H1 (cell line): ENCODE results near the gene TDP2. TPM values are rescaled to one million over a fixed set of nuclear protein-coding genes. Genes with fewer than 3 reads are reported as not detected.

ENCODE experiments used
- CTCF ChIA-PET: fragments of 300-600 bp; sonication (Branson Sonifier 250); formaldehyde crosslinking; loops from one replicate; lab custom pipeline; 2021; ENCODE audit not compliant: partially characterized antibody; lab: Charles Lee
- POLR2A ChIA-PET: fragments of 300-600 bp; sonication (Branson Sonifier 250); formaldehyde crosslinking; loops from one replicate; lab custom pipeline; 2021; ENCODE audit warnings: inconsistent platforms; ENCODE audit not compliant: partially characterized antibody; lab: Charles Lee
- DNase-seq, 2 experiments: peaks; one replicate each; pipeline versions ENCODE4 v3.0.0 to v3.0.0-alpha.2; 2010 to 2022; ENCODE audit warnings: low spot score in 2 of 2, low read depth in 1 of 2, mixed read lengths in 1 of 2
- FAIRE-seq: peaks from 2 replicates; lab custom pipeline; 2011; peaks lifted over from hg19 to GRCh38; lab: Jason Lieb, UNC
- H2AFZ ChIP-seq: 2 replicates; pipeline ENCODE4 v1.8.1; 2012; ENCODE audit warnings: low read length, inconsistent platforms
- H2AK5ac ChIP-seq: 2 replicates; pipeline ENCODE4 v1.6.1; 2013; ENCODE audit warnings: low read depth, low read length
- H2BK120ac ChIP-seq: replicated peaks from 2 replicates; pipeline ENCODE3; 2013; ENCODE audit warnings: low read depth, low read length, inconsistent platforms
- H2BK12ac ChIP-seq: 2 replicates; pipeline ENCODE4 v1.6.1; 2013; ENCODE audit warnings: low read depth, low read length
- H2BK15ac ChIP-seq: 2 replicates; pipeline ENCODE4 v1.6.1; 2013; ENCODE audit warnings: low read length
- H2BK20ac ChIP-seq: 2 replicates; pipeline ENCODE4 v1.6.1; 2013; ENCODE audit warnings: low read length
- H2BK5ac ChIP-seq: 2 replicates; pipeline ENCODE4 v1.6.1; 2013; ENCODE audit warnings: low read depth, low read length
- H3K14ac ChIP-seq: 2 replicates; pipeline ENCODE4 v1.6.1; 2013; ENCODE audit warnings: inconsistent platforms; ENCODE audit not compliant: insufficient read length
- H3K18ac ChIP-seq: 2 replicates; pipeline ENCODE4 v1.6.1; 2013; ENCODE audit warnings: low read length; ENCODE audit errors: extremely low read depth
- H3K23ac ChIP-seq: 2 replicates; pipeline ENCODE4 v1.6.1; 2013; ENCODE audit warnings: inconsistent platforms; ENCODE audit not compliant: insufficient read length
- H3K23me2 ChIP-seq: 2 replicates; pipeline ENCODE4 v1.6.1; 2013; ENCODE audit warnings: low read depth, low read length
- H3K27ac ChIP-seq: 2 replicates; pipeline ENCODE4 v1.6.1; 2011; ENCODE audit warnings: low read depth, low read length, inconsistent platforms
- H3K27me3 ChIP-seq, 4 experiments: replicated peaks in 1 of 4; 1 replicate in 1 of 4; 2 replicates in 3 of 4; pipeline versions ENCODE4 v1.6.1 to v1.8.1; 2011 to 2013; ENCODE audit warnings: low read length in 3 of 4, mild to moderate bottlenecking in 3 of 4, inconsistent platforms in 2 of 4, mixed read lengths in 2 of 4, moderate library complexity in 1 of 4; ENCODE audit not compliant: control insufficient read depth in 3 of 4, insufficient read depth in 3 of 4; ENCODE audit errors: extremely low read depth in 1 of 4
- H3K36me3 ChIP-seq, 4 experiments: 2 replicates each; pipeline versions ENCODE4 v1.6.1 to v1.8.1; 2011 to 2013; ENCODE audit warnings: mild to moderate bottlenecking in 4 of 4, low read length in 3 of 4, moderate library complexity in 2 of 4, control low read depth in 1 of 4, inconsistent platforms in 1 of 4; ENCODE audit not compliant: insufficient read depth in 4 of 4, control insufficient read depth in 2 of 4
- H3K4ac ChIP-seq: replicated peaks from 2 replicates; pipeline ENCODE3; 2013; ENCODE audit warnings: low read length, low read depth, mixed read lengths, inconsistent platforms; ENCODE audit not compliant: insufficient read length
- H3K4me1 ChIP-seq, 4 experiments: replicated peaks in 1 of 4; 1 replicate in 1 of 4; 2 replicates in 3 of 4; pipeline versions ENCODE4 v1.6.1 to v1.8.1; 2011 to 2013; ENCODE audit warnings: low read length in 3 of 4, inconsistent platforms in 2 of 4, mixed read lengths in 1 of 4; ENCODE audit not compliant: insufficient read depth in 4 of 4, control insufficient read depth in 3 of 4
- H3K4me2 ChIP-seq, 2 experiments: 2 replicates each; pipeline versions ENCODE4 v1.6.1 to v1.8.1; 2011 to 2013; ENCODE audit warnings: low read depth in 2 of 2, low read length in 2 of 2, control low read depth in 1 of 2, inconsistent platforms in 1 of 2, mild to moderate bottlenecking in 1 of 2; ENCODE audit not compliant: insufficient read depth in 1 of 2
- H3K4me3 ChIP-seq, 4 experiments: fragments of 200-600, 300-600 bp in 1 of 4; sonication (generic), shearing (Covaris generic), sonication (Bioruptor Twin) in 1 of 4; 2 replicates each; pipeline versions ENCODE4 v1.5.1 to v1.8.1; 2011 to 2016; ENCODE audit warnings: low read length in 4 of 4, low read depth in 3 of 4, control low read depth in 2 of 4, inconsistent platforms in 2 of 4, mild to moderate bottlenecking in 2 of 4, mixed read lengths in 1 of 4, moderate library complexity in 1 of 4; ENCODE audit not compliant: insufficient read depth in 2 of 4; ENCODE audit errors: extremely low read depth in 1 of 4
- H3K56ac ChIP-seq: replicated peaks from 2 replicates; pipeline ENCODE3; 2013; ENCODE audit warnings: low read depth, mild to moderate bottlenecking, mixed read lengths, low read length, inconsistent platforms; ENCODE audit not compliant: insufficient read length
- H3K79me1 ChIP-seq: 2 replicates; pipeline ENCODE4 v1.6.1; 2013; ENCODE audit warnings: low read depth, low read length, control low read depth
- H3K79me2 ChIP-seq, 2 experiments: 2 replicates each; pipeline versions ENCODE4 v1.6.1 to v1.8.1; 2012 to 2013; ENCODE audit warnings: low read length in 2 of 2, mild to moderate bottlenecking in 2 of 2, inconsistent platforms in 1 of 2; ENCODE audit not compliant: insufficient read depth in 2 of 2, control insufficient read depth in 1 of 2
- H3K9ac ChIP-seq, 4 experiments: replicated peaks in 1 of 4; 1 replicate in 1 of 4; 2 replicates in 3 of 4; pipeline versions ENCODE4 v1.6.1 to v1.8.1; 2011 to 2013; ENCODE audit warnings: low read depth in 3 of 4, low read length in 3 of 4, control low read depth in 2 of 4, mild to moderate bottlenecking in 2 of 4, moderate library complexity in 2 of 4, inconsistent platforms in 1 of 4; ENCODE audit errors: extremely low read depth in 1 of 4
- H3K9me3 ChIP-seq, 2 experiments: 2 replicates each; pipeline versions ENCODE4 v1.6.1 to v1.8.1; 2012 to 2013; ENCODE audit warnings: mild to moderate bottlenecking in 2 of 2, moderate library complexity in 2 of 2, control low read depth in 1 of 2, inconsistent platforms in 1 of 2, low read depth in 1 of 2, low read length in 1 of 2, mixed read lengths in 1 of 2; ENCODE audit not compliant: insufficient read depth in 2 of 2
- H4K20me1 ChIP-seq, 2 experiments: replicated peaks in 1 of 2; 2 replicates each; pipeline versions ENCODE3 to v1.8.1; 2011 to 2013; ENCODE audit warnings: inconsistent platforms in 2 of 2, low read length in 2 of 2, mild to moderate bottlenecking in 1 of 2; ENCODE audit not compliant: insufficient read depth in 2 of 2, control insufficient read depth in 1 of 2
- H4K5ac ChIP-seq: 2 replicates; pipeline ENCODE4 v1.6.1; 2013; ENCODE audit warnings: low read length, low read depth, mixed read lengths, inconsistent platforms; ENCODE audit not compliant: insufficient read length
- H4K8ac ChIP-seq: 2 replicates; pipeline ENCODE4 v1.8.0; 2013; ENCODE audit warnings: mild to moderate bottlenecking, moderate library complexity, low read length, inconsistent platforms; ENCODE audit not compliant: insufficient read depth; ENCODE audit errors: extremely low read depth
- H4K91ac ChIP-seq: replicated peaks from 2 replicates; pipeline ENCODE3; 2013; ENCODE audit warnings: low read length, mixed read lengths, inconsistent platforms; ENCODE audit not compliant: insufficient read length
- CREB1 ChIP-seq: IDR thresholded peaks from 2 replicates; pipeline ENCODE4 v1.6.1; 2012; ENCODE audit warnings: inconsistent platforms
- CTBP2 ChIP-seq: IDR thresholded peaks from 2 replicates; pipeline ENCODE4 v1.7.0; 2011; ENCODE audit warnings: borderline replicate concordance, mild to moderate bottlenecking, moderate library complexity, mixed read lengths, low read length; ENCODE audit not compliant: insufficient read depth, insufficient read length
- TAF7 ChIP-seq: optimal IDR thresholded peaks from 2 replicates; pipeline ENCODE3; 2011; ENCODE audit warnings: low read depth, mild to moderate bottlenecking, inconsistent platforms, low read length, moderate library complexity, borderline replicate concordance
- YY1 ChIP-seq: IDR thresholded peaks from 2 replicates; pipeline ENCODE4 v1.6.1; 2011; ENCODE audit warnings: low read depth, mild to moderate bottlenecking, low read length
- WGBS, 2 experiments: shearing (Covaris generic) in 1 of 2; methylation state at CpG; one replicate each; pipeline versions ENCODE4 v1.1.6 to v1.1.7; 2013 to 2015; ENCODE audit warnings: low lambda C conversion rate in 2 of 2, mixed read lengths in 2 of 2, inconsistent platforms in 1 of 2, low coverage in 1 of 2, missing lambda C conversion rate in 1 of 2; ENCODE audit not compliant: insufficient replicate concordance in 2 of 2, insufficient coverage in 1 of 2, insufficient read length in 1 of 2; ENCODE audit errors: extremely low coverage in 1 of 2, missing lambda C conversion rate in 1 of 2; 5-methylcytosine and 5-hydroxymethylcytosine counted together
- polyA plus RNA-seq, 7 experiments: library from polyadenylated mRNA; depleted of rRNA in 3 of 7; stranded (reverse) in 5 of 7; unstranded in 2 of 7; fragments of >200 nt in 5 of 7; fragments of 200-250 nt in 2 of 7; gene quantifications; 1 replicate in 5 of 7; 2 replicates in 1 of 7; 4 replicates in 1 of 7; pipeline versions ENCODE4 v1.2.1 to v1.2.3, GENCODE V29; 2011 to 2013; ENCODE audit warnings: missing spikeins in 2 of 7, mixed read lengths in 2 of 7
- total RNA-seq: library from RNA; stranded (reverse); fragmentation: NEBNext Ultra II Directional; extraction: Animal tissue kit (Norgen Biotek cat#: 25700); gene quantifications from 2 replicates; pipeline ENCODE4 v1.2.1, GENCODE V29; 2021

TDP2 gene
- total and polyA plus RNA-seq, 2 of the 8 experiments (the other 6 are each of a cell fraction or from before 2014, with no cell fraction given) = 18.8 to 51.6 TPM

DNA sequence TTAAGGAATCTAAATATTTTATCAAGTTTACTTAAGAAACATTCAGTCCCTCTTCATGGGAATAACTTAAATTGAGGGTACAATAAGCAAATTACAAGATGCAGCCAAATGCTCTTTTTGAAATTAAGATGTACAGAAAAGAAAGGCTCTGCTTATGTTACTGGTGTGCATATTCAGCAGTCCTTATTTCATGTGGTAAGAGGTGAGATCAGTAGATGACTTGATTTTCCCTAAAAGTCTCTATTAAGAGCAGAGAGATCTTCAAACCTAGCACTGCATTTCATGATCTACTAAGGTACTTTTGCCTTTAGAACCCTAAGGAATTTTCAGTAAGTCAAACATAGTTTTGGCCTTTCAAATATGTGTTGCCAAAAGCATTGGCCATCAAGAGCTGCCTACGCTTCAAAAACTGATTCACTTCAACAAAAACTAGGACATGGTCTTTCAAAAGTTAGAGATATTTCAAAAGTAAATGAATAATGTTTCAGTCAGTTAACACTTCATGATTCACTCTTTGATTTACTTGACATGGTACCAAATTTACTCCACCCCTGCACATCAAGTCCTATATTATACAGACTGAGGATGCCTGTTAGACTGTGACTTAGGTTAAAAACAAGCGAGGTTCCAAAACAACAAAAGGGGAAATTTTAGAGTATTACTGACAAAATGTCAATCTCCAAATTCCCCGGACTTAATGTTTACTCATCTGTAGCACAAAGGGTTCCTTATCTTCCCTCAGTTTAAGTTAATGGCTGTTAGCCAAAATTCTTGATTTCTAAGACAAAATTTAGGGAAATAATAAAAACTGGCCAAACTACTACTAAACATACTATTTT lies 33.0 kb upstream of the TDP2 start:
- Histone ChIP-seq H4K5ac (no peak overlapping the region), H3K4me3 (no peak overlapping the region), H3K4ac (no peak overlapping the region), H3K9me3 (no peaks in the 10 kb centered on the region), H2AK5ac (no peak overlapping the region), H2BK20ac (no peak overlapping the region), H3K23me2 (no peaks in the 10 kb centered on the region), H2BK15ac (no peak overlapping the region), H3K4me1 (no peaks in the 10 kb centered on the region), H2BK120ac (no peak overlapping the region), H3K36me3 (peaks cover 0 to 48% (median 12%) of the 10 kb centered on the region in 4 experiments; a peak in 5 of 8 replicates), H2AFZ (no peak overlapping the region), H3K56ac (no peak overlapping the region), H3K23ac (no peak overlapping the region), H2BK12ac (no peak overlapping the region), H3K79me2 (no peaks in the 10 kb centered on the region), H4K8ac (no peak overlapping the region), H4K91ac (no peak overlapping the region), H3K18ac (no peak overlapping the region), H2BK5ac (no peak overlapping the region), H3K27me3 (no peaks in the 10 kb centered on the region), H3K79me1 (no peaks in the 10 kb centered on the region), H3K4me2 (no peak overlapping the region), H3K9ac (no peak overlapping the region), H3K27ac (no peak overlapping the region), H4K20me1 (peaks cover 0 to 6% of the 10 kb centered on the region in 2 experiments), H3K14ac (no peak overlapping the region)
- POLR2A ChIA-PET = interaction anchor here (0.6 to 1.5 kb wide), 6 partner anchors 8 to 220 kb away, joined by 3 to 4 read pairs (median 3); no protein-coding TSS in a partner anchor
- DNase-seq (no peak), FAIRE-seq (no peak)
- CTCF ChIA-PET = interaction anchor here (0.7 to 1.2 kb wide), 3 partner anchors 46 to 720 kb away, joined by 3 to 4 read pairs (median 3); no protein-coding TSS in a partner anchor
- 91% methylated on average over 3 of the region's 3 CpGs; no CpG with 5 or more reads in 1 of the 2 experiments for WGBS, 2 experiments
- TF ChIP-seq YY1 (no peak), CTBP2 (no peak), CREB1 (no peak), TAF7 (no peak)
